WTC11 (cell line): ENCODE data around the gene CRNKL1. TPM values are rescaled to one million over a fixed set of nuclear protein-coding genes. Genes with fewer than 3 reads are reported as not detected.
A peak's percentile ranks its signal among the peaks of the same experiment; 100 is the strongest.

Experiments used
- ATF6 ChIP-seq: sonication (generic); formaldehyde crosslinking; IDR thresholded peaks from 2 replicates; pipeline ENCODE4 v1.8.1; 2023; ENCODE audit warnings: mild to moderate bottlenecking, missing genetic modification reagents
- CDX4 ChIP-seq: fragments of 250-450 bp; sonication (Bioruptor Pico); IDR thresholded peaks from 2 replicates; pipeline ENCODE4 v1.9.0; 2021; ENCODE audit warnings: moderate library complexity, mild to moderate bottlenecking, inconsistent platforms, borderline replicate concordance
- CREB1 ChIP-seq: sonication (generic); formaldehyde crosslinking; IDR thresholded peaks from 2 replicates; pipeline ENCODE4 v1.8.0; 2023; ENCODE audit warnings: mild to moderate bottlenecking, missing genetic modification reagents
- E2F4 ChIP-seq: sonication (generic); formaldehyde crosslinking; IDR thresholded peaks from 2 replicates; pipeline ENCODE4 v1.8.1; 2022; ENCODE audit warnings: low read depth, mild to moderate bottlenecking, moderate library complexity, missing genetic modification reagents, borderline replicate concordance
- EMX1 ChIP-seq: fragments of 250-450 bp; sonication (Bioruptor Pico); IDR thresholded peaks from 2 replicates; pipeline ENCODE4 v1.8.0; 2021; ENCODE audit warnings: mild to moderate bottlenecking
- FOXJ3 ChIP-seq: sonication (generic); formaldehyde crosslinking; IDR thresholded peaks from 2 replicates; pipeline ENCODE4 v1.9.0; 2021; ENCODE audit warnings: missing genetic modification reagents, mild to moderate bottlenecking, borderline replicate concordance
- FOXP1 ChIP-seq: sonication (generic); formaldehyde crosslinking; IDR thresholded peaks from 2 replicates; pipeline ENCODE4 v1.8.0; 2022; ENCODE audit warnings: missing genetic modification reagents, mild to moderate bottlenecking, moderate library complexity, borderline replicate concordance
- FOXP4 ChIP-seq: sonication (generic); formaldehyde crosslinking; IDR thresholded peaks from 2 replicates; pipeline ENCODE4 v1.8.0; 2022; ENCODE audit warnings: mild to moderate bottlenecking, missing genetic modification reagents
- IRF2 ChIP-seq: sonication (generic); formaldehyde crosslinking; IDR thresholded peaks from 2 replicates; pipeline ENCODE4 v1.8.0; 2022; ENCODE audit warnings: low read depth, missing genetic modification reagents, borderline replicate concordance
- NFE2L1 ChIP-seq: sonication (generic); formaldehyde crosslinking; IDR thresholded peaks from 2 replicates; pipeline ENCODE4 v1.8.1; 2023; ENCODE audit warnings: missing genetic modification reagents
- NFYB ChIP-seq: sonication (generic); formaldehyde crosslinking; conservative IDR thresholded peaks from 2 replicates; pipeline ENCODE4 v1.8.0; 2022; ENCODE audit warnings: low read depth, missing genetic modification reagents
- NR1H2 ChIP-seq: sonication (generic); formaldehyde crosslinking; IDR thresholded peaks from 2 replicates; pipeline ENCODE4 v1.9.0; 2021; ENCODE audit warnings: mild to moderate bottlenecking, moderate library complexity, missing genetic modification reagents
- OVOL2 ChIP-seq: fragments of 250-450 bp; sonication (Bioruptor Pico); IDR thresholded peaks from 2 replicates; pipeline ENCODE4 v1.9.0; 2021; ENCODE audit warnings: mild to moderate bottlenecking, borderline replicate concordance
- PRRX2 ChIP-seq: fragments of 250-450 bp; sonication (Bioruptor Pico); IDR thresholded peaks from 2 replicates; pipeline ENCODE4 v1.8.0; 2021; ENCODE audit warnings: mild to moderate bottlenecking
- USF2 ChIP-seq: sonication (generic); formaldehyde crosslinking; IDR thresholded peaks from 2 replicates; pipeline ENCODE4 v1.8.1; 2023; ENCODE audit warnings: mild to moderate bottlenecking, missing genetic modification reagents, moderate library complexity
- ZBTB21 ChIP-seq: sonication (generic); formaldehyde crosslinking; IDR thresholded peaks from 2 replicates; pipeline ENCODE4 v1.8.1; 2023; ENCODE audit warnings: mild to moderate bottlenecking, missing genetic modification reagents, borderline replicate concordance
- ZNF232 ChIP-seq: sonication (generic); formaldehyde crosslinking; IDR thresholded peaks from 2 replicates; pipeline ENCODE4 v1.8.0; 2022; ENCODE audit warnings: mild to moderate bottlenecking, missing genetic modification reagents
- ZNF263 ChIP-seq: sonication (generic); formaldehyde crosslinking; IDR thresholded peaks from 2 replicates; pipeline ENCODE4 v1.8.1; 2022; ENCODE audit warnings: low read depth, mild to moderate bottlenecking, moderate library complexity, missing genetic modification reagents
- ZNF317 ChIP-seq: sonication (generic); formaldehyde crosslinking; IDR thresholded peaks from 2 replicates; pipeline ENCODE4 v1.8.1; 2023; ENCODE audit warnings: low read depth, mild to moderate bottlenecking, moderate library complexity, missing genetic modification reagents, borderline replicate concordance
- ZNF396 ChIP-seq: fragments of 250-450 bp; sonication (Bioruptor Pico); IDR thresholded peaks from 2 replicates; pipeline ENCODE4 v1.8.0; 2021; ENCODE audit warnings: mild to moderate bottlenecking, moderate library complexity, borderline replicate concordance
- ZNF425 ChIP-seq: fragments of 250-450 bp; sonication (Bioruptor Pico); conservative IDR thresholded peaks from 2 replicates; pipeline ENCODE4 v1.9.0; 2021; ENCODE audit warnings: mild to moderate bottlenecking
- ZNF532 ChIP-seq: fragments of 250-450 bp; sonication (Bioruptor Pico); IDR thresholded peaks from 2 replicates; pipeline ENCODE4 v1.9.0; 2021; ENCODE audit warnings: mild to moderate bottlenecking, borderline replicate concordance
- total RNA-seq: library from RNA; stranded (reverse); gene quantifications from 3 replicates; pipeline ENCODE4 v1.2.3, GENCODE V29; 2021

Gene CRNKL1
- total RNA-seq, 1 experiment from 2014 or later: 22.2 TPM

- TF ChIP-seq FOXP4 (CRISPR knock-in tag): peak; percentile 77
- no peak for TF ChIP-seq USF2 (CRISPR knock-in tag)
- TF ChIP-seq EMX1 (CRISPR knock-in tag): no peak
- no peak for TF ChIP-seq OVOL2 (CRISPR knock-in tag)
- peak; percentile 32; the same call in 1 of the 2 replicates for TF ChIP-seq E2F4 (CRISPR knock-in tag)
- TF ChIP-seq FOXJ3: no peak
- no peak for TF ChIP-seq CDX4
- no peak for TF ChIP-seq ZNF396 (CRISPR knock-in tag)
- 0 out of 2 replicates have a peak, but pooled peaks have one; percentile 41 for TF ChIP-seq ZBTB21
- TF ChIP-seq NFE2L1 (CRISPR knock-in tag): peak; percentile 89
- TF ChIP-seq ZNF232 (CRISPR knock-in tag): peak; percentile 54; the same call in 1 of the 2 replicates
- no peak for TF ChIP-seq ZNF317
- TF ChIP-seq FOXP1 (CRISPR knock-in tag): peak; percentile 75; the same call in 1 of the 2 replicates
- TF ChIP-seq ZNF425 (CRISPR knock-in tag): no peak
- TF ChIP-seq CREB1: no peak
- no peak for TF ChIP-seq IRF2 (CRISPR knock-in tag)
- no peak for TF ChIP-seq ZNF263 (CRISPR knock-in tag)
- 0 out of 2 replicates have a peak, but pooled peaks have one; percentile 26 for TF ChIP-seq NFYB
- TF ChIP-seq PRRX2 (CRISPR knock-in tag): no peak
- no peak for TF ChIP-seq ATF6 (CRISPR knock-in tag)
- TF ChIP-seq NR1H2 (CRISPR knock-in tag): no peak
- no peak for TF ChIP-seq ZNF532 (CRISPR knock-in tag)
Observed at GRCh38 chr20:20017001-20017843, 35.0 kb downstream of the CRNKL1 start, which contains the start of gene NAA20 (continued).
